LNCaP clone FGC (cell line): ENCODE data around the gene KRTAP10-6.

ENCODE experiments used
- DNase-seq: peaks from one replicate; pipeline ENCODE4 v3.0.0-alpha.2; 2011; ENCODE audit warnings: low read depth
- H3K4me3 ChIP-seq: 2 replicates; pipeline ENCODE4 v1.5.1; 2011; ENCODE audit warnings: mild to moderate bottlenecking, low read depth, low read length, control low read depth
- CTCF ChIP-seq: IDR thresholded peaks from 2 replicates; pipeline ENCODE4 v1.5.1; 2012; ENCODE audit warnings: mild to moderate bottlenecking; ENCODE audit not compliant: control insufficient read depth, insufficient read depth; ENCODE audit errors: extremely low read depth

Gene KRTAP10-6

DNA sequence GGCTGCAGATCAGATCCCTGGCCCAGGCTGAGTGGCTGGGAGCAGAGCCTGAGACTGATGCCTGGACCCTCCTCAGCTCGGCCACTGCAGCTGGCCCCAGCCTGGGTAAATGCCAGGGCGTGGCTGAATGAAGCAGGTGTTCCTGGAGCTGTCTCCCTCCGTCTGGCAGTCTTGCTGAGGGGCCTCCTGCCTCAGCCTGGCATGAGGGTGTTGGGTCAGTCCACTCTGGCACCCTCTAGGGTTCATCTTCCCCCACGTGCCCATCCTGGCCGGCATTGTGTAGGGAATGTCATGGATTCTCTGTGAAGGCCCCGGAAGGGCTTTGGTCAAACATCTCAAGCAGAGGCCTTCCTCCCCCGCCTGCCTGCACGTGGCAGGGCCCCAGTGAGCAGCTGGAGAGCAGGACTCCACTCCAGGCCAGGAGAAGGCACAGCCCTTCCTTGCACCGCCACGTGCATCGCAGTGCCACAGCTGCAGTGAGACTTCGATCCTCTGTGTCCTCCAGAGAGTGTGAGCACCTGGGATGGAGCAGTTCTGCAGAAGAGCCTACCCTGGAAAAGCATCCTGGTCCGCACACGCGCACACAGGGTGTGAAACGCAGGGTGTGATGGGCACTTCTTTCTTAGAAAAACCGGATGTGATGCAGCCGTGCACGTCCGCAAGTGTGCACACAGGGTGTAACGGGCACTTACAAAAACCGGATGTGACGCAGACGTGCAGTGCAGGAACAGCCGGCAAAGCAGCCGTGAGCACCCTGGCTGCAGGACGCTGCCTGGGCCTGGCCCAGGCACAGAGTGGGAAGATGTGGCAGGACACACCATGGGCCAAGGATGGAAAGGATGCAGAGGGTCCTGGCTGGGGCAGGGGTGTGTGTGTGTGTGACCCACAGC lies 23.4 kb downstream of the KRTAP10-6 start:
- no peak overlapping the region for H3K4me3 ChIP-seq
- no peak for TF ChIP-seq CTCF
- DNase-seq, result no peak

GRCh38 chr21:44568261-44568660 lies 24.0 kb downstream of the KRTAP10-6 start:
- TF ChIP-seq CTCF, result no peak
- DNase-seq, result no peak
- H3K4me3 ChIP-seq, result no peak overlapping the region

- no peak for TF ChIP-seq CTCF
- DNase-seq, result no peak
- no peak overlapping the region for H3K4me3 ChIP-seq
Measured at GRCh38 chr21:44567481-44568171, 24.7 kb downstream of the KRTAP10-6 start.

DNA sequence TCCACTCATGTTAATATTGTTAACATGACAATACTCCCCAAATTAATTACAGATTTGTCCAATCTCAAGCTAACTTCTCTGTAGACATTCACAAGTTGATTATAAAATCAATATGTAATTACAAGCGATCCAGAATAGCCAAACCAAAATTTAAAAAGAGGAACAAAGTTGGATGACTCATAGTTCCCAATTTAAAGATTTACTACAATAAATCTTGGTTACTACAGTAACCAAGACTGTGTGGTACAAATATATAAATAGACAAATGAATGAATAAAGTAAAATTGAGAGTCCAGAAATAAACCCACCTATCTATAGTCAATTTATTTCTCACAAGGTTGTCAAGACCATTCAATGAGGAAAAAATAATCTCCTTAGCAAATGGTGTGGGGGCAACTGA lies 25.9 kb downstream of the KRTAP10-6 start:
- H3K4me3 ChIP-seq, result no peak overlapping the region

GRCh38 chr21:44564886-44565598 lies 27.3 kb downstream of the KRTAP10-6 start:
- no peak overlapping the region for H3K4me3 ChIP-seq
- DNase-seq, result no peak
- no peak for TF ChIP-seq CTCF

More for the DNA sequence above, 25.9 kb downstream of the KRTAP10-6 start:
- DNase-seq, result no peak
- TF ChIP-seq CTCF, result no peak

GRCh38 chr21:44564099-44564498 lies 28.2 kb downstream of the KRTAP10-6 start:
- no peak for TF ChIP-seq CTCF

More at GRCh38 chr21:44564099-44564498, 28.2 kb downstream of the KRTAP10-6 start:
- DNase-seq, result no peak
- H3K4me3 ChIP-seq, result no peak overlapping the region
